H1 (cell line): ENCODE data around the gene KLHL29. TPM values are rescaled to one million over a fixed set of nuclear protein-coding genes. Genes with fewer than 3 reads are reported as not detected.

Experiments
- CTCF ChIA-PET: fragments of 300-600 bp; sonication (Branson Sonifier 250); formaldehyde crosslinking; loops from one replicate; lab custom pipeline; 2021; ENCODE audit not compliant: partially characterized antibody; lab: Charles Lee
- POLR2A ChIA-PET: fragments of 300-600 bp; sonication (Branson Sonifier 250); formaldehyde crosslinking; loops from one replicate; lab custom pipeline; 2021; ENCODE audit warnings: inconsistent platforms; ENCODE audit not compliant: partially characterized antibody; lab: Charles Lee
- DNase-seq, 2 experiments: peaks; one replicate each; pipeline versions ENCODE4 v3.0.0 to v3.0.0-alpha.2; 2010 to 2022; ENCODE audit warnings: low spot score in 2 of 2, low read depth in 1 of 2, mixed read lengths in 1 of 2
- FAIRE-seq: peaks from 2 replicates; lab custom pipeline; 2011; peaks lifted over from hg19 to GRCh38; lab: Jason Lieb, UNC
- H2AFZ ChIP-seq: 2 replicates; pipeline ENCODE4 v1.8.1; 2012; ENCODE audit warnings: low read length, inconsistent platforms
- H2AK5ac ChIP-seq: 2 replicates; pipeline ENCODE4 v1.6.1; 2013; ENCODE audit warnings: low read depth, low read length
- H2BK120ac ChIP-seq: replicated peaks from 2 replicates; pipeline ENCODE3; 2013; ENCODE audit warnings: low read depth, low read length, inconsistent platforms
- H2BK12ac ChIP-seq: 2 replicates; pipeline ENCODE4 v1.6.1; 2013; ENCODE audit warnings: low read depth, low read length
- H2BK15ac ChIP-seq: 2 replicates; pipeline ENCODE4 v1.6.1; 2013; ENCODE audit warnings: low read length
- H2BK20ac ChIP-seq: 2 replicates; pipeline ENCODE4 v1.6.1; 2013; ENCODE audit warnings: low read length
- H2BK5ac ChIP-seq: 2 replicates; pipeline ENCODE4 v1.6.1; 2013; ENCODE audit warnings: low read depth, low read length
- H3K14ac ChIP-seq: 2 replicates; pipeline ENCODE4 v1.6.1; 2013; ENCODE audit warnings: inconsistent platforms; ENCODE audit not compliant: insufficient read length
- H3K18ac ChIP-seq: 2 replicates; pipeline ENCODE4 v1.6.1; 2013; ENCODE audit warnings: low read length; ENCODE audit errors: extremely low read depth
- H3K23ac ChIP-seq: 2 replicates; pipeline ENCODE4 v1.6.1; 2013; ENCODE audit warnings: inconsistent platforms; ENCODE audit not compliant: insufficient read length
- H3K23me2 ChIP-seq: 2 replicates; pipeline ENCODE4 v1.6.1; 2013; ENCODE audit warnings: low read depth, low read length
- H3K27ac ChIP-seq: 2 replicates; pipeline ENCODE4 v1.6.1; 2011; ENCODE audit warnings: low read depth, low read length, inconsistent platforms
- H3K27me3 ChIP-seq, 4 experiments: replicated peaks in 1 of 4; 1 replicate in 1 of 4; 2 replicates in 3 of 4; pipeline versions ENCODE4 v1.6.1 to v1.8.1; 2011 to 2013; ENCODE audit warnings: low read length in 3 of 4, mild to moderate bottlenecking in 3 of 4, inconsistent platforms in 2 of 4, mixed read lengths in 2 of 4, moderate library complexity in 1 of 4; ENCODE audit not compliant: control insufficient read depth in 3 of 4, insufficient read depth in 3 of 4; ENCODE audit errors: extremely low read depth in 1 of 4
- H3K36me3 ChIP-seq, 4 experiments: 2 replicates each; pipeline versions ENCODE4 v1.6.1 to v1.8.1; 2011 to 2013; ENCODE audit warnings: mild to moderate bottlenecking in 4 of 4, low read length in 3 of 4, moderate library complexity in 2 of 4, control low read depth in 1 of 4, inconsistent platforms in 1 of 4; ENCODE audit not compliant: insufficient read depth in 4 of 4, control insufficient read depth in 2 of 4
- H3K4ac ChIP-seq: replicated peaks from 2 replicates; pipeline ENCODE3; 2013; ENCODE audit warnings: low read length, low read depth, mixed read lengths, inconsistent platforms; ENCODE audit not compliant: insufficient read length
- H3K4me1 ChIP-seq, 4 experiments: replicated peaks in 1 of 4; 1 replicate in 1 of 4; 2 replicates in 3 of 4; pipeline versions ENCODE4 v1.6.1 to v1.8.1; 2011 to 2013; ENCODE audit warnings: low read length in 3 of 4, inconsistent platforms in 2 of 4, mixed read lengths in 1 of 4; ENCODE audit not compliant: insufficient read depth in 4 of 4, control insufficient read depth in 3 of 4
- H3K4me2 ChIP-seq, 2 experiments: 2 replicates each; pipeline versions ENCODE4 v1.6.1 to v1.8.1; 2011 to 2013; ENCODE audit warnings: low read depth in 2 of 2, low read length in 2 of 2, control low read depth in 1 of 2, inconsistent platforms in 1 of 2, mild to moderate bottlenecking in 1 of 2; ENCODE audit not compliant: insufficient read depth in 1 of 2
- H3K4me3 ChIP-seq, 4 experiments: fragments of 200-600, 300-600 bp in 1 of 4; sonication (generic), shearing (Covaris generic), sonication (Bioruptor Twin) in 1 of 4; 2 replicates each; pipeline versions ENCODE4 v1.5.1 to v1.8.1; 2011 to 2016; ENCODE audit warnings: low read length in 4 of 4, low read depth in 3 of 4, control low read depth in 2 of 4, inconsistent platforms in 2 of 4, mild to moderate bottlenecking in 2 of 4, mixed read lengths in 1 of 4, moderate library complexity in 1 of 4; ENCODE audit not compliant: insufficient read depth in 2 of 4; ENCODE audit errors: extremely low read depth in 1 of 4
- H3K56ac ChIP-seq: replicated peaks from 2 replicates; pipeline ENCODE3; 2013; ENCODE audit warnings: low read depth, mild to moderate bottlenecking, mixed read lengths, low read length, inconsistent platforms; ENCODE audit not compliant: insufficient read length
- H3K79me1 ChIP-seq: 2 replicates; pipeline ENCODE4 v1.6.1; 2013; ENCODE audit warnings: low read depth, low read length, control low read depth
- H3K79me2 ChIP-seq, 2 experiments: 2 replicates each; pipeline versions ENCODE4 v1.6.1 to v1.8.1; 2012 to 2013; ENCODE audit warnings: low read length in 2 of 2, mild to moderate bottlenecking in 2 of 2, inconsistent platforms in 1 of 2; ENCODE audit not compliant: insufficient read depth in 2 of 2, control insufficient read depth in 1 of 2
- H3K9ac ChIP-seq, 4 experiments: replicated peaks in 1 of 4; 1 replicate in 1 of 4; 2 replicates in 3 of 4; pipeline versions ENCODE4 v1.6.1 to v1.8.1; 2011 to 2013; ENCODE audit warnings: low read depth in 3 of 4, low read length in 3 of 4, control low read depth in 2 of 4, mild to moderate bottlenecking in 2 of 4, moderate library complexity in 2 of 4, inconsistent platforms in 1 of 4; ENCODE audit errors: extremely low read depth in 1 of 4
- H3K9me3 ChIP-seq, 2 experiments: 2 replicates each; pipeline versions ENCODE4 v1.6.1 to v1.8.1; 2012 to 2013; ENCODE audit warnings: mild to moderate bottlenecking in 2 of 2, moderate library complexity in 2 of 2, control low read depth in 1 of 2, inconsistent platforms in 1 of 2, low read depth in 1 of 2, low read length in 1 of 2, mixed read lengths in 1 of 2; ENCODE audit not compliant: insufficient read depth in 2 of 2
- H4K20me1 ChIP-seq, 2 experiments: replicated peaks in 1 of 2; 2 replicates each; pipeline versions ENCODE3 to v1.8.1; 2011 to 2013; ENCODE audit warnings: inconsistent platforms in 2 of 2, low read length in 2 of 2, mild to moderate bottlenecking in 1 of 2; ENCODE audit not compliant: insufficient read depth in 2 of 2, control insufficient read depth in 1 of 2
- H4K5ac ChIP-seq: 2 replicates; pipeline ENCODE4 v1.6.1; 2013; ENCODE audit warnings: low read length, low read depth, mixed read lengths, inconsistent platforms; ENCODE audit not compliant: insufficient read length
- H4K8ac ChIP-seq: 2 replicates; pipeline ENCODE4 v1.8.0; 2013; ENCODE audit warnings: mild to moderate bottlenecking, moderate library complexity, low read length, inconsistent platforms; ENCODE audit not compliant: insufficient read depth; ENCODE audit errors: extremely low read depth
- H4K91ac ChIP-seq: replicated peaks from 2 replicates; pipeline ENCODE3; 2013; ENCODE audit warnings: low read length, mixed read lengths, inconsistent platforms; ENCODE audit not compliant: insufficient read length
- ASH2L ChIP-seq: fragments of 200-600, 300-600 bp; sonication (generic); IDR thresholded peaks from one replicate; pipeline ENCODE4 v1.7.1; 2017; ENCODE audit warnings: low read length
- BACH1 ChIP-seq: IDR thresholded peaks from 2 replicates; pipeline ENCODE4 v1.6.1; 2012; ENCODE audit warnings: low read length, improper control_type of control experiment
- BCL11A ChIP-seq, 2 experiments: IDR thresholded peaks; one replicate each; pipeline ENCODE4 v1.6.1; 2011; ENCODE audit warnings: low read depth in 2 of 2, low read length in 2 of 2, mild to moderate bottlenecking in 2 of 2
- CHD1 ChIP-seq: IDR thresholded peaks from 2 replicates; pipeline ENCODE4 v1.6.1; 2012; ENCODE audit warnings: low read depth, low read length, improper control_type of control experiment
- CHD2 ChIP-seq: IDR thresholded peaks from 2 replicates; pipeline ENCODE4 v1.6.1; 2012; ENCODE audit warnings: low read length, improper control_type of control experiment
- CTBP2 ChIP-seq: IDR thresholded peaks from 2 replicates; pipeline ENCODE4 v1.7.0; 2011; ENCODE audit warnings: borderline replicate concordance, mild to moderate bottlenecking, moderate library complexity, mixed read lengths, low read length; ENCODE audit not compliant: insufficient read depth, insufficient read length
- FOSL1 ChIP-seq: IDR thresholded peaks from 2 replicates; pipeline ENCODE4 v1.6.1; 2011; ENCODE audit warnings: mild to moderate bottlenecking, low read depth, low read length, moderate library complexity; ENCODE audit not compliant: insufficient read depth
- MAX ChIP-seq: IDR thresholded peaks from 2 replicates; pipeline ENCODE4 v1.6.1; 2012; ENCODE audit warnings: inconsistent platforms
- RAD21 ChIP-seq, 2 experiments: IDR thresholded peaks in 1 of 2; conservative IDR thresholded peaks in 1 of 2; 2 replicates each; pipeline ENCODE4 v1.6.1; 2011; ENCODE audit warnings: low read depth in 2 of 2, low read length in 2 of 2, improper control_type of control experiment in 1 of 2, inconsistent platforms in 1 of 2, mild to moderate bottlenecking in 1 of 2, moderate library complexity in 1 of 2
- RFX5 ChIP-seq: IDR thresholded peaks from 2 replicates; pipeline ENCODE4 v1.6.1; 2011; ENCODE audit warnings: low read depth, low read length, improper control_type of control experiment, borderline replicate concordance
- YY1 ChIP-seq: IDR thresholded peaks from 2 replicates; pipeline ENCODE4 v1.6.1; 2011; ENCODE audit warnings: low read depth, mild to moderate bottlenecking, low read length
- WGBS, 2 experiments: shearing (Covaris generic) in 1 of 2; methylation state at CpG; one replicate each; pipeline versions ENCODE4 v1.1.6 to v1.1.7; 2013 to 2015; ENCODE audit warnings: low lambda C conversion rate in 2 of 2, mixed read lengths in 2 of 2, inconsistent platforms in 1 of 2, low coverage in 1 of 2, missing lambda C conversion rate in 1 of 2; ENCODE audit not compliant: insufficient replicate concordance in 2 of 2, insufficient coverage in 1 of 2, insufficient read length in 1 of 2; ENCODE audit errors: extremely low coverage in 1 of 2, missing lambda C conversion rate in 1 of 2; 5-methylcytosine and 5-hydroxymethylcytosine counted together
- polyA plus RNA-seq, 7 experiments: library from polyadenylated mRNA; depleted of rRNA in 3 of 7; stranded (reverse) in 5 of 7; unstranded in 2 of 7; fragments of >200 nt in 5 of 7; fragments of 200-250 nt in 2 of 7; gene quantifications; 1 replicate in 5 of 7; 2 replicates in 1 of 7; 4 replicates in 1 of 7; pipeline versions ENCODE4 v1.2.1 to v1.2.3, GENCODE V29; 2011 to 2013; ENCODE audit warnings: missing spikeins in 2 of 7, mixed read lengths in 2 of 7
- total RNA-seq: library from RNA; stranded (reverse); fragmentation: NEBNext Ultra II Directional; extraction: Animal tissue kit (Norgen Biotek cat#: 25700); gene quantifications from 2 replicates; pipeline ENCODE4 v1.2.1, GENCODE V29; 2021

KLHL29 gene
- total and polyA plus RNA-seq, 2 of the 8 experiments (the other 6 are each of a cell fraction or from before 2014, with no cell fraction given) = 1.1 to 4.7 TPM

GRCh38 chr2:23709311-23709710 is 324.3 kb downstream of the KLHL29 start:
- no peak overlapping the region for H3K14ac ChIP-seq
- H3K23ac ChIP-seq = no peak overlapping the region
- H3K4ac ChIP-seq = no peak overlapping the region
- no peak overlapping the region for H3K4me3 ChIP-seq
- H3K4me1 ChIP-seq = peaks cover 5 to 11% (median 9%) of the 10 kb centered on the region in 4 experiments
- POLR2A ChIA-PET = no interaction called here
- H3K9ac ChIP-seq = no peak overlapping the region
- H2AK5ac ChIP-seq = no peak overlapping the region
- H4K20me1 ChIP-seq = no peaks in the 10 kb centered on the region
- no peaks in the 10 kb centered on the region for H3K79me2 ChIP-seq
- H4K5ac ChIP-seq = no peak overlapping the region
- H2BK12ac ChIP-seq = no peak overlapping the region
- CTCF ChIA-PET = interaction anchor here (0.7 kb wide), 1 partner anchor 57 kb away, joined by 5 read pairs; no protein-coding TSS in a partner anchor
- no peak overlapping the region for H2BK20ac ChIP-seq
- H3K18ac ChIP-seq = no peak overlapping the region
- no peak overlapping the region for H2BK5ac ChIP-seq
- 88% methylated on average over 8 of the region's 8 CpGs; no CpG with 5 or more reads in 1 of the 2 experiments for WGBS, 2 experiments
- H3K9me3 ChIP-seq = no peaks in the 10 kb centered on the region
- no peak for FAIRE-seq
- no peaks in the 10 kb centered on the region for H3K27me3 ChIP-seq
- TF ChIP-seq MAX (no peak), BCL11A (IDR thresholded peaks at IDR 0.05; ENCODE audit: low read depth in 2 of 2, low read length in 2 of 2) (no peak), ASH2L (no peak), CHD1 (no peak), CHD2 (no peak), BACH1 (no peak), CTBP2 (no peak), FOSL1 (no peak), YY1 (no peak), RAD21 (IDR thresholded peaks at IDR 0.05 in 1 of 2, conservative IDR thresholded peaks at IDR 0.05 in 1 of 2; ENCODE audit: low read depth in 2 of 2, low read length in 2 of 2) (no peak), RFX5 (no peak)
- no peak overlapping the region for H4K91ac ChIP-seq
- H3K4me2 ChIP-seq = no peak overlapping the region
- no peaks in the 10 kb centered on the region for H3K79me1 ChIP-seq
- no peaks in the 10 kb centered on the region for H3K36me3 ChIP-seq
- no peak overlapping the region for H2BK15ac ChIP-seq
- DNase-seq = no peak
- no peak overlapping the region for H3K27ac ChIP-seq
- no peak overlapping the region for H2AFZ ChIP-seq
- H3K56ac ChIP-seq = no peak overlapping the region
- no peak overlapping the region for H4K8ac ChIP-seq
- H2BK120ac ChIP-seq = no peak overlapping the region
- no peaks in the 10 kb centered on the region for H3K23me2 ChIP-seq
